Mesenteric fat pad (tissue), 1 donor: ENCODE measurements around the gene FBXO17. TPM values are rescaled to one million over a fixed set of nuclear protein-coding genes. Genes with fewer than 3 reads are reported as not detected.
"Not testable (repeated sequence)": the region's sequence is repeated elsewhere in the genome, so short reads cannot be mapped to it uniquely, and the experiment has no call there.

ENCODE experiments used
- DNase-seq: peaks from one replicate; pipeline ENCODE4 v3.0.0-alpha.2; 2020; ENCODE audit warnings: low spot score
- total RNA-seq: library from RNA; stranded (reverse); fragmentation: NEBNext Ultra II Directional; extraction: Animal tissue kit (Norgen Biotek cat#: 25700); gene quantifications from one replicate; pipeline ENCODE4 v1.2.1, GENCODE V29; 2021
- donor health status: DM: yes; HTN: yes; CAD: no.

The FBXO17 gene
- total RNA-seq, 1 donor from 2014 or later = 28.4 TPM

GRCh38 chr19:38980583-38981374 lies 5.2 kb upstream of the FBXO17 start:
- DNase-seq = no peak

- no peak for DNase-seq
These were observed 4.3 kb upstream of the FBXO17 start for GRCh38 chr19:38979812-38980211.

- no peak for DNase-seq
These were observed 2.8 kb upstream of the FBXO17 start for GRCh38 chr19:38978326-38978689.

- DNase-seq = no peak
These were observed 2.1 kb upstream of the FBXO17 start for GRCh38 chr19:38977445-38978325.

GRCh38 chr19:38975861-38976271 lies 324 bp upstream of the FBXO17 start:
- no peak for DNase-seq

GRCh38 chr19:38974624-38975213 lies 823 bp downstream of the FBXO17 start:
- DNase-seq = no peak

GRCh38 chr19:38971672-38972071 lies 3.9 kb downstream of the FBXO17 start:
- no peak for DNase-seq

- DNase-seq = no peak
These were observed 4.6 kb downstream of the FBXO17 start for GRCh38 chr19:38970664-38971532.

- not testable (repeated sequence) for DNase-seq
These were observed 9.4 kb downstream of the FBXO17 start for GRCh38 chr19:38966149-38966548.

- DNase-seq = no peak
These were observed 10.8 kb downstream of the FBXO17 start for GRCh38 chr19:38964738-38965137.

- DNase-seq = no peak
These were observed 15.9 kb downstream of the FBXO17 start for GRCh38 chr19:38959618-38960017.

- no peak for DNase-seq
These were observed 17.2 kb downstream of the FBXO17 start for GRCh38 chr19:38958301-38958700.

- no peak for DNase-seq
These were observed 19.3 kb downstream of the FBXO17 start for GRCh38 chr19:38956264-38956663.

- DNase-seq = no peak
These were observed 21.9 kb downstream of the FBXO17 start for GRCh38 chr19:38953677-38954076.

- DNase-seq = no peak
These were observed 23.0 kb downstream of the FBXO17 start for GRCh38 chr19:38952395-38953165.

- DNase-seq = no peak
These were observed 24.4 kb downstream of the FBXO17 start for GRCh38 chr19:38951187-38951586.

GRCh38 chr19:38949580-38950367 lies 25.8 kb downstream of the FBXO17 start:
- peak; percentile 93 for DNase-seq

GRCh38 chr19:38946229-38947010 lies 29.1 kb downstream of the FBXO17 start:
- DNase-seq = no peak
